Inflammatory macrophage treated with lipopolysaccharide for 1 hour (primary cell): Measurements from ENCODE around the gene DKK1.
A peak's percentile ranks its signal among the peaks of the same experiment; 100 is the strongest.

ENCODE experiments used
- DNase-seq, 2 donors: peaks; one replicate each; pipeline ENCODE4 v3.0.0-alpha.2; 2020 to 2022

The DKK1 gene

GRCh38 chr10:52313933-52314821 is at the start of gene DKK1:
Gene DKK1, plus strand, starts transcription at chr10:52314281. Its CDS starts 154 bp downstream, at chr10:52314435.
- DNase-seq = peak; percentile 15 to 18

GRCh38 chr10:52265131-52265926 is 48.8 kb upstream of the DKK1 start:
- DNase-seq = no peak

GRCh38 chr10:52266858-52267257 is 47.2 kb upstream of the DKK1 start:
- DNase-seq = no peak

- no peak for DNase-seq
Observed at GRCh38 chr10:52268790-52269189, 45.3 kb upstream of the DKK1 start.

GRCh38 chr10:52269233-52269632 is 44.8 kb upstream of the DKK1 start:
- DNase-seq = no peak

- no peak for DNase-seq
Observed at GRCh38 chr10:52276163-52276562, 37.9 kb upstream of the DKK1 start.

GRCh38 chr10:52276986-52277385 is 37.1 kb upstream of the DKK1 start:
- DNase-seq = no peak

- DNase-seq = no peak
Observed at GRCh38 chr10:52279546-52279945, 34.5 kb upstream of the DKK1 start.

GRCh38 chr10:52280051-52280450 is 34.0 kb upstream of the DKK1 start:
- no peak for DNase-seq

GRCh38 chr10:52283174-52283573 is 30.9 kb upstream of the DKK1 start:
- DNase-seq = no peak

GRCh38 chr10:52284416-52285013 is 29.6 kb upstream of the DKK1 start:
- no peak for DNase-seq

- DNase-seq = no peak
Observed at GRCh38 chr10:52287866-52288265, 26.2 kb upstream of the DKK1 start.

- DNase-seq = no peak
Observed at GRCh38 chr10:52297747-52298146, 16.3 kb upstream of the DKK1 start.

GRCh38 chr10:52300599-52301277 is 13.3 kb upstream of the DKK1 start:
- DNase-seq = no peak

GRCh38 chr10:52308251-52309031 is 5.6 kb upstream of the DKK1 start:
- peak; percentile 6 to 21 for DNase-seq

GRCh38 chr10:52312942-52313255 is 1.2 kb upstream of the DKK1 start:
- no peak for DNase-seq

GRCh38 chr10:52313256-52313932 is 687 bp upstream of the DKK1 start:
- DNase-seq = no peak

- DNase-seq = no peak
Observed at GRCh38 chr10:52314822-52315552, 906 bp downstream of the DKK1 start.

- DNase-seq = no peak
Observed at GRCh38 chr10:52316001-52316400, 1.9 kb downstream of the DKK1 start.

- no peak for DNase-seq
Observed at GRCh38 chr10:52316500-52316899, 2.4 kb downstream of the DKK1 start.

- no peak for DNase-seq
Observed at GRCh38 chr10:52318136-52318701, 4.1 kb downstream of the DKK1 start.
